HL-60 (cell line): ENCODE results near the gene KMT2A.

Experiments used
- CTCF ChIP-seq: IDR thresholded peaks from one replicate; pipeline ENCODE4 v1.5.1; 2011; ENCODE audit warnings: low read length, control low read depth, inconsistent platforms; ENCODE audit not compliant: insufficient read depth
- GABPA ChIP-seq: IDR thresholded peaks from 2 replicates; pipeline ENCODE4 v1.6.1; 2012; ENCODE audit warnings: low read depth
- TF ChIP-seq, protein P1 (sequence below): IDR thresholded peaks from 2 replicates; pipeline ENCODE4 v1.6.1; 2012; ENCODE audit warnings: low read depth; ENCODE audit not compliant: insufficient replicate concordance

- TF ChIP-seq CTCF (no peak), GABPA (no peak)
- TF ChIP-seq, protein P1, sequence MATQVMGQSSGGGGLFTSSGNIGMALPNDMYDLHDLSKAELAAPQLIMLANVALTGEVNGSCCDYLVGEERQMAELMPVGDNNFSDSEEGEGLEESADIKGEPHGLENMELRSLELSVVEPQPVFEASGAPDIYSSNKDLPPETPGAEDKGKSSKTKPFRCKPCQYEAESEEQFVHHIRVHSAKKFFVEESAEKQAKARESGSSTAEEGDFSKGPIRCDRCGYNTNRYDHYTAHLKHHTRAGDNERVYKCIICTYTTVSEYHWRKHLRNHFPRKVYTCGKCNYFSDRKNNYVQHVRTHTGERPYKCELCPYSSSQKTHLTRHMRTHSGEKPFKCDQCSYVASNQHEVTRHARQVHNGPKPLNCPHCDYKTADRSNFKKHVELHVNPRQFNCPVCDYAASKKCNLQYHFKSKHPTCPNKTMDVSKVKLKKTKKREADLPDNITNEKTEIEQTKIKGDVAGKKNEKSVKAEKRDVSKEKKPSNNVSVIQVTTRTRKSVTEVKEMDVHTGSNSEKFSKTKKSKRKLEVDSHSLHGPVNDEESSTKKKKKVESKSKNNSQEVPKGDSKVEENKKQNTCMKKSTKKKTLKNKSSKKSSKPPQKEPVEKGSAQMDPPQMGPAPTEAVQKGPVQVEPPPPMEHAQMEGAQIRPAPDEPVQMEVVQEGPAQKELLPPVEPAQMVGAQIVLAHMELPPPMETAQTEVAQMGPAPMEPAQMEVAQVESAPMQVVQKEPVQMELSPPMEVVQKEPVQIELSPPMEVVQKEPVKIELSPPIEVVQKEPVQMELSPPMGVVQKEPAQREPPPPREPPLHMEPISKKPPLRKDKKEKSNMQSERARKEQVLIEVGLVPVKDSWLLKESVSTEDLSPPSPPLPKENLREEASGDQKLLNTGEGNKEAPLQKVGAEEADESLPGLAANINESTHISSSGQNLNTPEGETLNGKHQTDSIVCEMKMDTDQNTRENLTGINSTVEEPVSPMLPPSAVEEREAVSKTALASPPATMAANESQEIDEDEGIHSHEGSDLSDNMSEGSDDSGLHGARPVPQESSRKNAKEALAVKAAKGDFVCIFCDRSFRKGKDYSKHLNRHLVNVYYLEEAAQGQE = no peak
These were observed 90.8 kb downstream of the KMT2A start, which contains the start of gene TTC36 for GRCh38 chr11:118527109-118527508.
